SK-N-SH (cell line): Measurements from ENCODE around the gene CLIC5. TPM values are rescaled to one million over a fixed set of nuclear protein-coding genes. Genes with fewer than 3 reads are reported as not detected.

Experiments used
- CTCF ChIA-PET: fragments of 300-600, 350-600 bp; formaldehyde crosslinking; extraction: SDS; loops from one replicate; lab custom pipeline; 2021; lab: Yijun Ruan, JAX
- POLR2A ChIA-PET: fragments of 350-600 bp; sonication (Branson Sonifier 250); formaldehyde crosslinking; extraction: SDS; loops from one replicate; lab custom pipeline; 2020; ENCODE audit warnings: antibody characterized with exemption, inconsistent platforms; lab: Yijun Ruan, JAX
- DNase-seq: peaks from one replicate; pipeline ENCODE4 v3.0.0; 2012
- H2AFZ ChIP-seq: fragments of 200-600 bp; sonication (generic); 2 replicates; pipeline ENCODE4 v1.8.1; 2016; ENCODE audit warnings: antibody characterized with exemption, mild to moderate bottlenecking, low read depth
- H3F3A ChIP-seq: fragments of 200-600 bp; sonication (generic); replicated peaks from 2 replicates; pipeline ENCODE3; 2016; ENCODE audit warnings: antibody characterized with exemption, mild to moderate bottlenecking; ENCODE audit not compliant: insufficient read depth
- H3K27ac ChIP-seq, 2 experiments: fragments of 200-500 bp in 1 of 2; fragments of 200-600 bp in 1 of 2; sonication (Bioruptor generic) in 1 of 2; sonication (generic), shearing (Covaris generic) in 1 of 2; 2 replicates each; pipeline versions ENCODE4 v1.5.1 to v1.6.1; 2014 to 2016; ENCODE audit warnings: low read depth in 2 of 2, inconsistent platforms in 1 of 2, low read length in 1 of 2, mild to moderate bottlenecking in 1 of 2, mixed read lengths in 1 of 2
- H3K27me3 ChIP-seq: fragments of 200-600 bp; sonication (generic), shearing (Covaris generic); 2 replicates; pipeline ENCODE4 v1.6.1; 2016; ENCODE audit warnings: mixed run types; ENCODE audit not compliant: insufficient read depth
- H3K36me3 ChIP-seq, 2 experiments: fragments of 200-500 bp in 1 of 2; fragments of 200-600 bp in 1 of 2; sonication (Bioruptor generic) in 1 of 2; sonication (generic) in 1 of 2; replicated peaks in 1 of 2; 2 replicates each; pipeline versions ENCODE3 to v1.5.1; 2014 to 2016; ENCODE audit warnings: low read length in 1 of 2, mild to moderate bottlenecking in 1 of 2; ENCODE audit not compliant: insufficient read depth in 2 of 2, control insufficient read depth in 1 of 2
- H3K4me1 ChIP-seq, 2 experiments: fragments of 200-500 bp in 1 of 2; fragments of 200-600 bp in 1 of 2; sonication (Bioruptor generic) in 1 of 2; sonication (generic), shearing (Covaris generic) in 1 of 2; 2 replicates each; pipeline versions ENCODE4 v1.5.1 to v1.6.1; 2014 to 2016; ENCODE audit warnings: low read depth in 1 of 2, low read length in 1 of 2, mixed run types in 1 of 2; ENCODE audit not compliant: insufficient read depth in 2 of 2, control insufficient read depth in 1 of 2
- H3K4me2 ChIP-seq: fragments of 200-600 bp; sonication (generic), shearing (Covaris generic); 2 replicates; pipeline ENCODE4 v1.6.1; 2017; ENCODE audit warnings: mixed run types
- H3K4me3 ChIP-seq, 2 experiments: fragments of 200-500 bp in 1 of 2; fragments of 200-600 bp in 1 of 2; sonication (Bioruptor generic) in 1 of 2; sonication (generic), shearing (Covaris generic) in 1 of 2; 2 replicates each; pipeline versions ENCODE4 v1.5.1 to v1.8.1; 2014 to 2016; ENCODE audit warnings: low read depth in 2 of 2, inconsistent platforms in 1 of 2, low read length in 1 of 2, mild to moderate bottlenecking in 1 of 2, mixed read lengths in 1 of 2, moderate library complexity in 1 of 2
- H3K79me2 ChIP-seq: fragments of 200-600 bp; sonication (generic); 2 replicates; pipeline ENCODE4 v1.8.1; 2017; ENCODE audit warnings: mild to moderate bottlenecking; ENCODE audit not compliant: insufficient read depth
- H3K9ac ChIP-seq: fragments of 200-600 bp; sonication (generic); 2 replicates; pipeline ENCODE4 v1.6.1; 2017; ENCODE audit warnings: mixed run types
- H3K9me2 ChIP-seq: fragments of 200-600 bp; sonication (generic); 2 replicates; pipeline ENCODE4 v1.6.1; 2017; ENCODE audit warnings: mixed run types
- H3K9me3 ChIP-seq: fragments of 200-600 bp; sonication (generic); 2 replicates; pipeline ENCODE4 v1.6.1; 2017; ENCODE audit warnings: mixed run types, mild to moderate bottlenecking, moderate library complexity
- H4K20me1 ChIP-seq: fragments of 200-600 bp; sonication (generic); 2 replicates; pipeline ENCODE4 v1.6.1; 2017; ENCODE audit warnings: mild to moderate bottlenecking, mixed run types; ENCODE audit not compliant: insufficient read depth
- CHD2 ChIP-seq: fragments of 150-350 bp; IDR thresholded peaks from 2 replicates; pipeline ENCODE4 v1.6.1; 2018; ENCODE audit warnings: low read length; ENCODE audit not compliant: partially characterized antibody
- ELF1 ChIP-seq: IDR thresholded peaks from 2 replicates; pipeline ENCODE4 v1.4.0; 2012
- EZH2phosphoT487 ChIP-seq: fragments of 200-600 bp; sonication (generic); IDR thresholded peaks from 2 replicates; pipeline ENCODE4 v1.6.1; 2017; ENCODE audit warnings: low read depth, mixed run types, mild to moderate bottlenecking, antibody characterized with exemption, moderate library complexity, borderline replicate concordance
- FOSL2 ChIP-seq: IDR thresholded peaks from 2 replicates; pipeline ENCODE4 v1.4.0; 2012; ENCODE audit warnings: low read depth, mild to moderate bottlenecking, moderate library complexity, borderline replicate concordance
- GABPA ChIP-seq: IDR thresholded peaks from 2 replicates; pipeline ENCODE4 v1.4.0; 2012; ENCODE audit warnings: low read depth, mild to moderate bottlenecking
- GATA2 ChIP-seq: sonication (generic); formaldehyde crosslinking; IDR thresholded peaks from 2 replicates; pipeline ENCODE4 v1.5.0; 2020; ENCODE audit warnings: mild to moderate bottlenecking, missing genetic modification reagents
- JUND ChIP-seq: IDR thresholded peaks from 2 replicates; pipeline ENCODE4 v1.4.0; 2012
- MEF2A ChIP-seq: IDR thresholded peaks from 2 replicates; pipeline ENCODE4 v1.4.0; 2012; ENCODE audit warnings: low read depth, borderline replicate concordance
- NFIC ChIP-seq: IDR thresholded peaks from 2 replicates; pipeline ENCODE4 v1.4.0; 2012; ENCODE audit warnings: borderline replicate concordance
- NRF1 ChIP-seq: IDR thresholded peaks from 2 replicates; pipeline ENCODE4 v1.6.1; 2012; ENCODE audit warnings: low read depth, mild to moderate bottlenecking, low read length
- PBX3 ChIP-seq: IDR thresholded peaks from 2 replicates; pipeline ENCODE4; 2012
- RCOR1 ChIP-seq: fragments of 150-350 bp; IDR thresholded peaks from 2 replicates; pipeline ENCODE4 v1.6.1; 2017; ENCODE audit warnings: antibody characterized with exemption, low read length
- RFX5 ChIP-seq: IDR thresholded peaks from 2 replicates; pipeline ENCODE4 v1.6.1; 2012; ENCODE audit warnings: mild to moderate bottlenecking, improper control_type of control experiment, low read length
- SIN3A ChIP-seq: IDR thresholded peaks from 2 replicates; pipeline ENCODE4 v1.6.1; 2012; ENCODE audit warnings: low read depth, mild to moderate bottlenecking, low read length, moderate library complexity, borderline replicate concordance
- TAF1 ChIP-seq: IDR thresholded peaks from 2 replicates; pipeline ENCODE4 v1.6.1; 2012; ENCODE audit warnings: low read depth, mild to moderate bottlenecking, low read length, moderate library complexity, borderline replicate concordance
- TCF12 ChIP-seq: IDR thresholded peaks from 2 replicates; pipeline ENCODE4 v1.4.0; 2012
- USF1 ChIP-seq: IDR thresholded peaks from 2 replicates; pipeline ENCODE4 v1.4.0; 2012; ENCODE audit warnings: low read depth, borderline replicate concordance
- WGBS: methylation state at CpG from one replicate; pipeline ENCODE4 v1.1.6; 2017; ENCODE audit warnings: low lambda C conversion rate; 5-methylcytosine and 5-hydroxymethylcytosine counted together
- polyA plus RNA-seq, 3 experiments: library from polyadenylated mRNA; depleted of rRNA; stranded (reverse); fragments of >200 nt; gene quantifications; 2 replicates each; pipeline ENCODE4 v1.2.3, GENCODE V29; 2012
- TF ChIP-seq, protein P1 (sequence below): fragments of 150-350 bp; IDR thresholded peaks from 2 replicates; pipeline ENCODE4 v1.6.1; 2016; ENCODE audit warnings: mild to moderate bottlenecking, low read depth, low read length
- TF ChIP-seq, protein P2 (sequence below): IDR thresholded peaks from 2 replicates; pipeline ENCODE4 v1.4.0; 2012; ENCODE audit warnings: low read depth
- TF ChIP-seq, protein P3 (sequence below): fragments of 150-350 bp; IDR thresholded peaks from 2 replicates; pipeline ENCODE4 v1.6.1; 2017; ENCODE audit warnings: antibody characterized with exemption, low read length, low read depth, borderline replicate concordance

Gene CLIC5
- polyA plus RNA-seq, 1 of the 3 experiments (the other 2 are of a cell fraction) = 0.03 TPM

DNA sequence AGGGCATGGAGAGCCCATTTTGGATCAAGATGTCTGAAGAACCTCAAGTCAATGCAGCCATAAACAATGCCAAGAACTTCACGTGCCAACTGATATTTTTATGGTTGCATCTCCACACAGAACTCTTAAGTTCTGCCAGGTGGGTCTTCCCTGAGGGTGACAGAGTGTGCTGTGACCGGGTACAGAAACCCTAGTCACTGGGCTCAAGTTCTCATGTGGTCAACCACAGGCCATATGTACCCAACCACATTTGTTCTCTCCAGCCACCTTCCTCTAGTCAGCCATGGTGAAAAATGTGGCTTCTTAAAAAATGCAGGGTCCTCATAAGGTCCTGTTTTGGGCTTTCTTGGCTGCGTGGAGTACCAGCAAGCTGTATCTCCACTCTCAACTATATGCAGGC lies 48.9 kb downstream of the CLIC5 start:
- H2AFZ ChIP-seq = no peak overlapping the region
- DNase-seq = no peak
- H3K4me3 ChIP-seq = no peak overlapping the region
- H3K27me3 ChIP-seq = peaks cover 12% of the 10 kb centered on the region; the same call in 1 of the 2 replicates
- ChIA-PET POLR2A (no interaction called here), CTCF (interaction anchor here (0.8 kb wide), 1 partner anchor 36 kb away, joined by 3 read pairs; no protein-coding TSS in a partner anchor)
- H3K9me2 ChIP-seq = no peaks in the 10 kb centered on the region
- no peaks in the 10 kb centered on the region for H3K9me3 ChIP-seq
- no peak overlapping the region for H3K27ac ChIP-seq
- no peaks in the 10 kb centered on the region for H4K20me1 ChIP-seq
- TF ChIP-seq RCOR1 (no peak), TCF12 (no peak), EZH2phosphoT487 (no peak), NFIC (no peak), JUND (no peak), GATA2 (CRISPR knock-in tag) (no peak), FOSL2 (no peak), PBX3 (no peak), MEF2A (no peak), GABPA (no peak), ELF1 (no peak), NRF1 (no peak), RFX5 (no peak), USF1 (no peak), CHD2 (no peak)
- TF ChIP-seq, protein P1, sequence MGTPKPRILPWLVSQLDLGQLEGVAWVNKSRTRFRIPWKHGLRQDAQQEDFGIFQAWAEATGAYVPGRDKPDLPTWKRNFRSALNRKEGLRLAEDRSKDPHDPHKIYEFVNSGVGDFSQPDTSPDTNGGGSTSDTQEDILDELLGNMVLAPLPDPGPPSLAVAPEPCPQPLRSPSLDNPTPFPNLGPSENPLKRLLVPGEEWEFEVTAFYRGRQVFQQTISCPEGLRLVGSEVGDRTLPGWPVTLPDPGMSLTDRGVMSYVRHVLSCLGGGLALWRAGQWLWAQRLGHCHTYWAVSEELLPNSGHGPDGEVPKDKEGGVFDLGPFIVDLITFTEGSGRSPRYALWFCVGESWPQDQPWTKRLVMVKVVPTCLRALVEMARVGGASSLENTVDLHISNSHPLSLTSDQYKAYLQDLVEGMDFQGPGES = no peak
- WGBS = 7% methylated on average over 3 of the region's 3 CpGs
- no peak overlapping the region for H3K4me2 ChIP-seq
- H3K9ac ChIP-seq = no peak overlapping the region
- H3K36me3 ChIP-seq = no peaks in the 10 kb centered on the region
- no peaks in the 10 kb centered on the region for H3F3A ChIP-seq
- H3K4me1 ChIP-seq = no peaks in the 10 kb centered on the region
- no peaks in the 10 kb centered on the region for H3K79me2 ChIP-seq

- POLR2A ChIA-PET = no interaction called here
- no peak for TF ChIP-seq CHD2
- TF ChIP-seq, protein P2, sequence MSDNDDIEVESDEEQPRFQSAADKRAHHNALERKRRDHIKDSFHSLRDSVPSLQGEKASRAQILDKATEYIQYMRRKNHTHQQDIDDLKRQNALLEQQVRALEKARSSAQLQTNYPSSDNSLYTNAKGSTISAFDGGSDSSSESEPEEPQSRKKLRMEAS = no peak
- TF ChIP-seq, protein P3, sequence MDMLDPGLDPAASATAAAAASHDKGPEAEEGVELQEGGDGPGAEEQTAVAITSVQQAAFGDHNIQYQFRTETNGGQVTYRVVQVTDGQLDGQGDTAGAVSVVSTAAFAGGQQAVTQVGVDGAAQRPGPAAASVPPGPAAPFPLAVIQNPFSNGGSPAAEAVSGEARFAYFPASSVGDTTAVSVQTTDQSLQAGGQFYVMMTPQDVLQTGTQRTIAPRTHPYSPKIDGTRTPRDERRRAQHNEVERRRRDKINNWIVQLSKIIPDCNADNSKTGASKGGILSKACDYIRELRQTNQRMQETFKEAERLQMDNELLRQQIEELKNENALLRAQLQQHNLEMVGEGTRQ = no peak
- no peak for TF ChIP-seq RFX5
- no peak for TF ChIP-seq TAF1
- TF ChIP-seq SIN3A = no peak
- no peak for TF ChIP-seq USF1
- no peak for TF ChIP-seq RCOR1
- WGBS = 4% methylated on average over 4 of the region's 4 CpGs
- Histone ChIP-seq H3F3A (no peaks in the 10 kb centered on the region), H4K20me1 (no peaks in the 10 kb centered on the region), H3K9me2 (no peaks in the 10 kb centered on the region), H3K36me3 (no peaks in the 10 kb centered on the region), H3K9me3 (no peaks in the 10 kb centered on the region), H3K4me3 (no peak overlapping the region), H3K9ac (no peak overlapping the region), H3K4me2 (no peak overlapping the region), H3K4me1 (no peaks in the 10 kb centered on the region), H3K79me2 (no peaks in the 10 kb centered on the region), H3K27ac (no peak overlapping the region), H3K27me3 (peaks cover 8% of the 10 kb centered on the region; the same call in 1 of the 2 replicates), H2AFZ (no peak overlapping the region)
- CTCF ChIA-PET = interaction anchor here (0.8 to 1.3 kb wide), 2 partner anchors 9 to 36 kb away, joined by 3 read pairs; no protein-coding TSS in a partner anchor
- no peak for DNase-seq
Measured at GRCh38 chr6:45966340-45966739, 49.3 kb downstream of the CLIC5 start.
